ENCODE data around the gene FCN3. TPM values are rescaled to one million over a fixed set of nuclear protein-coding genes. Genes with fewer than 3 reads are reported as not detected.
"Not testable (repeated sequence)": the region's sequence is repeated elsewhere in the genome, so short reads cannot be mapped to it uniquely, and the experiment has no call there.

FCN3 gene
- total and polyA plus RNA-seq, 2 experiments from 2014 or later = not detected

DNA sequence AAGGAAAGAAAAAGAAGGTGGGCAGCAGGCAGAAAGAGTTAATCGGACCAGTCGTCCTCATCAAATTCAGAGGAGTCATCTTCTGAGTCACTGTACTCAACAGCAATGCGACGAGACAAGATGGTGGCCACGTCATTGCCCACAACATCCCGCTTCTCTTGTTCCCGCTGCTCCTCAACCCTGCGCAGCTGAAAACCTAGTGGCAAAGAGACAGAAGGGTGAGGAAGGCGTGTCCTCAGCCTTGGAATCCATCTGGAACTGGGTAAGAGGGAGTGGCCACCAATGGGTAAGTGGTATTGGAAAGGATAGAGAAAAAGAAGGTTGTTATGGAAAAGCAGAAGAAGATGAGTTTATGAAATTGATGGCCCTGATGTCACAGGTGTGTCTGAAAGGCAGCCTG lies 33.5 kb upstream of the FCN3 start:
- Histone ChIP-seq H3K79me2 (peaks cover 4% of the 10 kb centered on the region), H3K36me3 (replicated peaks; ENCODE audit: insufficient read depth, low read depth) (peaks cover 4% of the 10 kb centered on the region), H4K20me1 (ENCODE audit: insufficient read depth, poor library complexity, severe bottlenecking) (no peaks in the 10 kb centered on the region), H3K27me3 (no peaks in the 10 kb centered on the region), H3K9me2 (replicated peaks; ENCODE audit: insufficient read depth) (no peaks in the 10 kb centered on the region), H3K27ac (no peak overlapping the region), H3K9me3 (ENCODE audit: low read depth) (no peaks in the 10 kb centered on the region), H3K4me3 (no peak overlapping the region), H2AFZ (no peak overlapping the region), H3K4me1 (ENCODE audit: insufficient read depth) (peaks cover 10% of the 10 kb centered on the region), H3K4me2 (no peak overlapping the region)
- TF ChIP-seq EZH2phosphoT487 (IDR thresholded peaks at IDR 0.05; ENCODE audit: low read depth, severe bottlenecking, unreplicated experiment) (no peak), EZH2 (IDR thresholded peaks at IDR 0.05; ENCODE audit: borderline replicate concordance) (no peak)
- TF ChIP-seq, protein P1, sequence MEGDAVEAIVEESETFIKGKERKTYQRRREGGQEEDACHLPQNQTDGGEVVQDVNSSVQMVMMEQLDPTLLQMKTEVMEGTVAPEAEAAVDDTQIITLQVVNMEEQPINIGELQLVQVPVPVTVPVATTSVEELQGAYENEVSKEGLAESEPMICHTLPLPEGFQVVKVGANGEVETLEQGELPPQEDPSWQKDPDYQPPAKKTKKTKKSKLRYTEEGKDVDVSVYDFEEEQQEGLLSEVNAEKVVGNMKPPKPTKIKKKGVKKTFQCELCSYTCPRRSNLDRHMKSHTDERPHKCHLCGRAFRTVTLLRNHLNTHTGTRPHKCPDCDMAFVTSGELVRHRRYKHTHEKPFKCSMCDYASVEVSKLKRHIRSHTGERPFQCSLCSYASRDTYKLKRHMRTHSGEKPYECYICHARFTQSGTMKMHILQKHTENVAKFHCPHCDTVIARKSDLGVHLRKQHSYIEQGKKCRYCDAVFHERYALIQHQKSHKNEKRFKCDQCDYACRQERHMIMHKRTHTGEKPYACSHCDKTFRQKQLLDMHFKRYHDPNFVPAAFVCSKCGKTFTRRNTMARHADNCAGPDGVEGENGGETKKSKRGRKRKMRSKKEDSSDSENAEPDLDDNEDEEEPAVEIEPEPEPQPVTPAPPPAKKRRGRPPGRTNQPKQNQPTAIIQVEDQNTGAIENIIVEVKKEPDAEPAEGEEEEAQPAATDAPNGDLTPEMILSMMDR (IDR thresholded peaks at IDR 0.05; ENCODE audit: poor library complexity) = no peak
- WGBS (ENCODE audit: low lambda C conversion rate, missing lambda C conversion rate) = 98% methylated on average over 9 of the region's 9 CpGs
- no peak for DNase-seq (ENCODE audit: low spot score)

DNA sequence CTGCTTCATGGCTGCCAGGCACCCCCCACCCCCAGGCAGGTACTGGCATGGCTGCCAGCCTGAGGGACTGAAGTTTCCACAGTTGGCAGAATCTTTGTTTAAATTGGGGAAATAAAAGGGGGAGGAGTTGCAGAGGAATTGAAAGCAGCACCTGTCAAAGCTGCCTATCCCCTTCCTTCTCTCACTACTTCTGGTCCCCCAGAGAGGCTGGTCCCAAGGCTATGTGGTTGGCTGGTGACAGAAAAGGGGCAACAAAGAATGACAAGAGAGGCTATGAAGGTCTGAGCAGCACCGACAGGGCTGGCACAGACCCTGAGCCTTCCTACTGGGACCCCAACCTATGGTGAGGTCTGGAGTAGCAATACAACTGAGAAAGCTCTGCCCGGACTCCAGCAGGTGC lies 32.2 kb upstream of the FCN3 start:
- H3K27ac ChIP-seq; H3K9me2 ChIP-seq (replicated peaks; ENCODE audit: insufficient read depth); H4K20me1 ChIP-seq (ENCODE audit: insufficient read depth, poor library complexity, severe bottlenecking); H3K9me3 ChIP-seq (ENCODE audit: low read depth); H3K79me2 ChIP-seq; H3K4me2 ChIP-seq; H2AFZ ChIP-seq; DNase-seq (ENCODE audit: low spot score); H3K4me3 ChIP-seq; H3K27me3 ChIP-seq; H3K36me3 ChIP-seq (replicated peaks; ENCODE audit: insufficient read depth, low read depth): not testable (repeated sequence)
- peaks cover 17% of the 10 kb centered on the region for H3K4me1 ChIP-seq (ENCODE audit: insufficient read depth)
- 93% methylated on average over 2 of the region's 2 CpGs for WGBS (ENCODE audit: low lambda C conversion rate, missing lambda C conversion rate)

DNA sequence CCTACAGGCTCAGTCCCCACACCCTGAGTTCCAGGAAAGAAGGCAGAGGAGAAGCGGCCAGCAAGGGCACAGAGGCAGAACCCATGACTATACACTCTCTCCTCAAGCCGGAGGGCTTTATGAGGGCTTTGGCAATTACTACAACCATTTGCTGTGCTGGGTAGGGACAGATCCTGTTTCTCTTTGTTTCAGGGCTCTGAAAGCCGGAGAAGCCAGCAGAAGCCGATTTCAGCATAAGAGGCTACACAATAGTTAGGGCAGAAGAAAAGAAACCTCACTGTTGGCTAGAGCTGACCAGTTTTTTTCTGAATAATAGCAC lies 31.7 kb upstream of the FCN3 start:
- WGBS (ENCODE audit: low lambda C conversion rate, missing lambda C conversion rate) = 88% methylated on average over 4 of the region's 4 CpGs
- H3K4me1 ChIP-seq (ENCODE audit: insufficient read depth) = peaks cover 17% of the 10 kb centered on the region
- H3K4me2 ChIP-seq = no peak overlapping the region

DNA sequence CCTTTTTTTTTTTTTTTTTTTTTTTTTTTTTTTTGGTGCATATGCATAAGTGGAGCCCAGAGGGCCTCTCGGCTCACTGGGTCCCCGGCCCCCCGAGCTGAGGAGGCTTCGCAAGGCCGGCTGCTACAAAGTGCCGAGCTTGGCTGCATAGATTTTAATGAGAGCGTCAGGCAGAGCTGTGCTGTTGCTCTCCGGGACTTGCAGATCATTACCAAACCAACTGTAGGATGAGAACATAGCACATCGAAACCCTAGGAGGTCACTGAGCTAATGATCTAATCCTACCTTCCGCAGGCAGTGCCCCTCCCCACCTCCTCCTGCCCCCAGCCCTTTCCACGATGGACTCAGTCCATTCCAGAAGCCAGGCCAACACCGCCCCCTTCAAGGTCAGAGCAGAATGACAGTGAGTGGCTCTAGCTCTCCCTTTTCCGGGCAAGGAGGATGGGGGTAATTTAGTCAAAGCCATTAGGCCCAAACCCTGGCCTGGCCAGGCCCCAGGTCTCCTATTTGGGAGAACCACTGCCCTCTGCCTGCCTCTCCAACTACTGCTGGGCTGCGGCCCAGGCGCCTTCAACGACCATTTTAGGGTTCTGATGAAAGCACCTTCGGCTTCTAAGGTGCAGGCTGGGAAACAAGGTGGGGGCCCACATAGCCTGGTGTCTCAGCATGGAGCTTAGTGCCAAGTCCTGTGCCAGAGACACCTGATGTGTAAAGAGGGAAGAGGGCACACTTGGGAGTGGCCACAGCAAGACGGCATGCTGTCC lies 31.2 kb upstream of the FCN3 start:
- H3K36me3 ChIP-seq (replicated peaks; ENCODE audit: insufficient read depth, low read depth); H3K4me2 ChIP-seq: not testable (repeated sequence)

More for the DNA sequence above, 31.7 kb upstream of the FCN3 start:
- H2AFZ ChIP-seq = no peak overlapping the region
- no peak overlapping the region for H3K4me3 ChIP-seq
- H4K20me1 ChIP-seq (ENCODE audit: insufficient read depth, poor library complexity, severe bottlenecking) = no peaks in the 10 kb centered on the region
- no peak overlapping the region for H3K27ac ChIP-seq
- peaks cover 4% of the 10 kb centered on the region for H3K36me3 ChIP-seq (replicated peaks; ENCODE audit: insufficient read depth, low read depth)
- DNase-seq (ENCODE audit: low spot score) = no peak
- no peak for TF ChIP-seq EZH2 (IDR thresholded peaks at IDR 0.05; ENCODE audit: borderline replicate concordance)
- no peaks in the 10 kb centered on the region for H3K27me3 ChIP-seq
- H3K79me2 ChIP-seq = no peaks in the 10 kb centered on the region
- no peaks in the 10 kb centered on the region for H3K9me3 ChIP-seq (ENCODE audit: low read depth)
- H3K9me2 ChIP-seq (replicated peaks; ENCODE audit: insufficient read depth) = no peaks in the 10 kb centered on the region

DNA sequence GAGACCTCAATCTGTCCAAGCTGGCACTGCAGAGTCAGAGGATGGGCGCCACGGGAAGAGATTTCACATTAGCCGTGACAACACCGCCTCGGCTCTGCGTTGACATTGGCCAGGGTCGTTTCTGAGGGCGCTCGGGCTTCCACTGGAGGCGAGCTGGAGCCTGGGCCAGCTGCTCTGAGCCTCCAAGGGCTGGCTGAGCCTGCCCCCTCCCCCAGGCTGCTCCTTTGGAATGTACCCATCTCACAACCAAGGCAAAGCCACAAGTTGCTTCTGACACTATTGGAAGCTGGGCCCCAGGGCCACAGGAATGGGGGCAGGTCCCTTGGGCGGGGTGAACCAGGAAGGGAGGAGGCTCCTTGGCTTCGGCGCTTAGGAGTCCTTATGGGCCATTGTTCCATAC lies 30.4 kb upstream of the FCN3 start:
- H3K4me3 ChIP-seq = no peak overlapping the region
- no peaks in the 10 kb centered on the region for H3K36me3 ChIP-seq (replicated peaks; ENCODE audit: insufficient read depth, low read depth)
- no peak overlapping the region for H3K27ac ChIP-seq
- TF ChIP-seq EZH2phosphoT487 (IDR thresholded peaks at IDR 0.05; ENCODE audit: low read depth, severe bottlenecking, unreplicated experiment) = no peak
- TF ChIP-seq EZH2 (IDR thresholded peaks at IDR 0.05; ENCODE audit: borderline replicate concordance) = no peak
- TF ChIP-seq, protein P1 (IDR thresholded peaks at IDR 0.05; ENCODE audit: poor library complexity) = no peak
- H4K20me1 ChIP-seq (ENCODE audit: insufficient read depth, poor library complexity, severe bottlenecking) = no peaks in the 10 kb centered on the region
- no peak overlapping the region for H3K4me2 ChIP-seq
- DNase-seq (ENCODE audit: low spot score) = no peak
- 64% methylated on average over 13 of the region's 13 CpGs for WGBS (ENCODE audit: low lambda C conversion rate, missing lambda C conversion rate)
- no peaks in the 10 kb centered on the region for H3K27me3 ChIP-seq
- no peaks in the 10 kb centered on the region for H3K79me2 ChIP-seq
- no peaks in the 10 kb centered on the region for H3K9me3 ChIP-seq (ENCODE audit: low read depth)
- H2AFZ ChIP-seq = no peak overlapping the region
- H3K9me2 ChIP-seq (replicated peaks; ENCODE audit: insufficient read depth) = no peaks in the 10 kb centered on the region
- H3K4me1 ChIP-seq (ENCODE audit: insufficient read depth) = peaks cover 17% of the 10 kb centered on the region

More for the DNA sequence above, 31.2 kb upstream of the FCN3 start:
- peaks cover 17% of the 10 kb centered on the region for H3K4me1 ChIP-seq (ENCODE audit: insufficient read depth)
- H4K20me1 ChIP-seq (ENCODE audit: insufficient read depth, poor library complexity, severe bottlenecking); H3K79me2 ChIP-seq; H3K27ac ChIP-seq; H3K9me2 ChIP-seq (replicated peaks; ENCODE audit: insufficient read depth); H3K27me3 ChIP-seq; DNase-seq (ENCODE audit: low spot score); H3K4me3 ChIP-seq; H2AFZ ChIP-seq; H3K9me3 ChIP-seq (ENCODE audit: low read depth): not testable (repeated sequence)
- 70% methylated on average over 17 of the region's 18 CpGs for WGBS (ENCODE audit: low lambda C conversion rate, missing lambda C conversion rate)

Data from hepatocyte (in vitro differentiated cells).